Heart left ventricle (tissue), 13 donors: ENCODE results near the gene OBI1.

Source experiments
- POLR2A ChIP-seq, 2 donors: fragments of 450-650 bp; IDR thresholded peaks; one replicate each; pipeline ENCODE4 v1.6.1; 2017; ENCODE audit warnings: antibody characterized with exemption in 2 of 2, mild to moderate bottlenecking in 2 of 2, moderate library complexity in 2 of 2
- TF ChIP-seq, protein P1 (sequence below), 12 donors: fragments of 200-600 bp; sonication (generic) in 4 of 12; IDR thresholded peaks; one replicate each; pipeline versions ENCODE4 v1.5.0 to v1.8.0; 2018 to 2022; ENCODE audit warnings: antibody characterized with exemption in 12 of 12, mild to moderate bottlenecking in 5 of 12
- donor health status: ischemic (EF 13 %, LVEDD 7.1; RV severe dilation, severe dysfunction).
- donor health status: DM: no; HTN: yes; CAD: no.
- donor health status: DM: no; HTN: no; CAD: no.
- donor health status: ischemic (EF 25% LVEDD 6.9; RV normal size, moderate dysfunction).
- donor health status: ischemic (EF 25% LVEDD 5.7; RV mildly dilated, moderate dysfunction).
- donor health status: ischemic (EF 35%, LVEDD 5.7; RV mildly dilated, moderate dysfunction).
- donor health status: nonischemic (EF 11% LVEDD 7.7; RV severe dilation, severe dysfunction).
- donor health status: DM: yes; HTN: yes; CAD: no.
- donor health status: PGD.
- donor health status: ischemic (EF 29% LVEDD 5.4; RV normal size, mild dysfunction).
- donor health status: nonischemic (EF 23%, LVEDD 6.1; RV moderate dilation, normal function).

DNA sequence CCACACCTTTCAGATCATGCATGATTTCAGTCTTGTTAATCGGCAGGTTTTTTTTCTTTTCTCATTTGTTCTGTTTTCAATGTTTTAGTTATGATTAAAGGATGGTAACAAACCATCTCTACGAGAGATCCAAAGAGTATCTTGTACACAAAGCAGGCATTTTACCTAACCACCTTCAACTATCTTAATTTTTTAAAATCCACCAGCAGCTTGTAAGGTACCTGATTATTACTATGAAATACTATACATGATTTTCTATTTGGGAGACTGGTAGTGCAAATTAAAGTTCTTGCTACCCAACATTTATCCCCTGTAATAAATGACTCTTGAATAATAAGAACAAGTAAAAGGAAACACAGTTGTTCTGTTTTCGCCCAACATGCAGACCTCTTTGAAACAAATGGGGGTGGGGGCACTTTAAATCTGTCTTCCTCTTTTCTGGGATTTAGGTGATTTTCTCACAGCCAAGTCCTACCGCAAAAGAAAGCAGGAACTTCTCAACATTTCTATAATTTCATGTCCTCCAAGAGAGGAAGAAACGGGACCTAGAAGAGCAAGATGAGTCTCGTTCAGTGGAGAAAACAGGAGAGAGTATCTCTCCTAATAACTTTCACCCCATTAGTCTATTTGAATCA lies 59.2 kb downstream of the OBI1 start:
- TF ChIP-seq, protein P1, sequence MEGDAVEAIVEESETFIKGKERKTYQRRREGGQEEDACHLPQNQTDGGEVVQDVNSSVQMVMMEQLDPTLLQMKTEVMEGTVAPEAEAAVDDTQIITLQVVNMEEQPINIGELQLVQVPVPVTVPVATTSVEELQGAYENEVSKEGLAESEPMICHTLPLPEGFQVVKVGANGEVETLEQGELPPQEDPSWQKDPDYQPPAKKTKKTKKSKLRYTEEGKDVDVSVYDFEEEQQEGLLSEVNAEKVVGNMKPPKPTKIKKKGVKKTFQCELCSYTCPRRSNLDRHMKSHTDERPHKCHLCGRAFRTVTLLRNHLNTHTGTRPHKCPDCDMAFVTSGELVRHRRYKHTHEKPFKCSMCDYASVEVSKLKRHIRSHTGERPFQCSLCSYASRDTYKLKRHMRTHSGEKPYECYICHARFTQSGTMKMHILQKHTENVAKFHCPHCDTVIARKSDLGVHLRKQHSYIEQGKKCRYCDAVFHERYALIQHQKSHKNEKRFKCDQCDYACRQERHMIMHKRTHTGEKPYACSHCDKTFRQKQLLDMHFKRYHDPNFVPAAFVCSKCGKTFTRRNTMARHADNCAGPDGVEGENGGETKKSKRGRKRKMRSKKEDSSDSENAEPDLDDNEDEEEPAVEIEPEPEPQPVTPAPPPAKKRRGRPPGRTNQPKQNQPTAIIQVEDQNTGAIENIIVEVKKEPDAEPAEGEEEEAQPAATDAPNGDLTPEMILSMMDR (IDR thresholded peaks at IDR 0.05): no peak
- no peak for TF ChIP-seq POLR2A (IDR thresholded peaks at IDR 0.05)
